GM12873 (cell line): ENCODE data around the gene STK38L.

Experiments
- TF ChIP-seq, protein P1 (sequence below): IDR thresholded peaks from 2 replicates; pipeline ENCODE4 v1.5.1; 2012; ENCODE audit warnings: low read depth, mild to moderate bottlenecking, moderate library complexity, low read length, control low read depth; ENCODE audit not compliant: insufficient read depth; ENCODE audit errors: missing control alignments

Gene STK38L

DNA sequence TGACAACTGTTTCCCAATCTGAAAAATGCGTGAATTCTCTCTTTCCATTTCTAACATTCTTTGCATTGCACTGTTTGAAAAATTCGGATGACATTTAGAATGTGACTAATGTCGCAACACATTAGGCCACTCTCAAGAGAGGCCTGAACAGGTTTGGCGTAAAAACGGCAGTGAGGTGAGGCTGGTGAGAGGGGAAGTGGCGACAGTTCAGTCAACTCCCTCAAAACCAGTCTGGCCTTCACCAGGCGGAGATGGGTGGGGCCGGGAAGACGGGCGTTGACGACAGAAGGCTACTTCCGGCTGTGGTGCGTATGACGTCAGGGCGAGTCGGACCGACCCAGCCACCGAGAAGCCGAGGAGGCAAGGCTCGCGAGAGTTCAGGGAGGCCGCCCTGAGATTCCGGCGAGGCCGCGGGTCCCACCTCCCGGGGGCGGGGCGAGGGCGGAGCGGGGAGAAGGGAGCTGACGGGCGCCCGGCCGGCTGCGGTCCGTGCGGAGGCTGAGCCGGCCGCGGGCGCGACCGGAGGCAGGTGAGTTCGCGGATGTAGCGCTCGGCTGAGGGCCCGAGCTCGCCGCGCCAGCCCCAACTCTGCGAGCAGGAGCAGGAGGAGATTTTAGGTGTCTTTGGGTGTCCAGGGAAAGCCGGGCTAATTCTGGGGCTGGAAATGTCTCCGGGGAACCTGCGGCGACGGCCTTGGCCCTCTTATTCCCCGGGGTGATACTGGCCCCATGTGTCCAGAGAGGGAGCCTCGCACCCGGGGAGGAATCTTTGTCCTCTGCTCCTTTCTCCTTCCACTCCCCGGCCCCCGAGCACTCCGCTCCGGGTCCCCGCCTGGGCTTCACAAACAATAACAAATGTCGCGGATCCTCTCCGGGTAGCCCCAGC, at the start of gene STK38L:
Gene STK38L (plus strand): TSS at position 483 of the 885 bp plus-strand sequence. CDS start 53,435 bp downstream, outside the sequence.
- TF ChIP-seq, protein P1, sequence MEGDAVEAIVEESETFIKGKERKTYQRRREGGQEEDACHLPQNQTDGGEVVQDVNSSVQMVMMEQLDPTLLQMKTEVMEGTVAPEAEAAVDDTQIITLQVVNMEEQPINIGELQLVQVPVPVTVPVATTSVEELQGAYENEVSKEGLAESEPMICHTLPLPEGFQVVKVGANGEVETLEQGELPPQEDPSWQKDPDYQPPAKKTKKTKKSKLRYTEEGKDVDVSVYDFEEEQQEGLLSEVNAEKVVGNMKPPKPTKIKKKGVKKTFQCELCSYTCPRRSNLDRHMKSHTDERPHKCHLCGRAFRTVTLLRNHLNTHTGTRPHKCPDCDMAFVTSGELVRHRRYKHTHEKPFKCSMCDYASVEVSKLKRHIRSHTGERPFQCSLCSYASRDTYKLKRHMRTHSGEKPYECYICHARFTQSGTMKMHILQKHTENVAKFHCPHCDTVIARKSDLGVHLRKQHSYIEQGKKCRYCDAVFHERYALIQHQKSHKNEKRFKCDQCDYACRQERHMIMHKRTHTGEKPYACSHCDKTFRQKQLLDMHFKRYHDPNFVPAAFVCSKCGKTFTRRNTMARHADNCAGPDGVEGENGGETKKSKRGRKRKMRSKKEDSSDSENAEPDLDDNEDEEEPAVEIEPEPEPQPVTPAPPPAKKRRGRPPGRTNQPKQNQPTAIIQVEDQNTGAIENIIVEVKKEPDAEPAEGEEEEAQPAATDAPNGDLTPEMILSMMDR: peak; percentile 32

DNA sequence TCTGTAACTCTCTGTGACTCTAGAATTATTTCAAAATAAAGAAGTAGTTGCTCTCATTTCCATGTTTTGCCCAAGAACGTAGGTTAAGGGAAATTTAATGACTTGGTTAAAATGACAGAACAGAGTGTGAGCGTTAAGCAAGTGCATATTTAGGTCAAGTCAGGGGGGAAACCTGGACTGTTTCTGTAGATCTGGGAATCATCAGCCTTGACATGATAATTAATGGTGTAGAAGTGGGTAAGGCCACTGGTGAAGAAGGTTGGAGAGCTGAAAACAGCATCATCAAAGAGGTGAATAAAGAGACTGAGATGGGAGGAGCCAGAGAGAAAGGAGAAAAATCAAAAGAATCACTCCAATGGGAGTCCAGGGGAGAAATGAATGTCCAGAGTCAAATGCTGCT, 49.4 kb upstream of the STK38L start:
- TF ChIP-seq, protein P1: no peak

DNA sequence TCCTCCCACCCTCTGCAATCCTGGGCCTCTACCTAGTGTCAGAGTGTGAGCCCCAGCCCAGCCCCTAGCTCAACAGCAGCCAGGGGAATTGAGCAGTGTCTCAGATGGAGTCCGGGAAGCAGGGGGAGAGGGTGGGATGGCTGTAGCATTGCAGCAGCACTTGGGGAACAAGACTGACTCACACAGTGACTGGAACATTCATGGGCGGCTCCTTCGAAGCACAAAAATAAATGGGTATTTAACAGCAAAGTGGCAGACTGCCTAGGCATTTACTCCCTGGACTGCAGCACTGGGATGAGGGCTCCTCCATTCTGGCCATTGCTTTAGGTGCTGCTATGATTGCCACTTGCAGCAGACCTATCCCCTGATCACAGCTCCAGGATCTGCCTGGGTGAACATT, 46.0 kb upstream of the STK38L start:
- TF ChIP-seq, protein P1: no peak

DNA sequence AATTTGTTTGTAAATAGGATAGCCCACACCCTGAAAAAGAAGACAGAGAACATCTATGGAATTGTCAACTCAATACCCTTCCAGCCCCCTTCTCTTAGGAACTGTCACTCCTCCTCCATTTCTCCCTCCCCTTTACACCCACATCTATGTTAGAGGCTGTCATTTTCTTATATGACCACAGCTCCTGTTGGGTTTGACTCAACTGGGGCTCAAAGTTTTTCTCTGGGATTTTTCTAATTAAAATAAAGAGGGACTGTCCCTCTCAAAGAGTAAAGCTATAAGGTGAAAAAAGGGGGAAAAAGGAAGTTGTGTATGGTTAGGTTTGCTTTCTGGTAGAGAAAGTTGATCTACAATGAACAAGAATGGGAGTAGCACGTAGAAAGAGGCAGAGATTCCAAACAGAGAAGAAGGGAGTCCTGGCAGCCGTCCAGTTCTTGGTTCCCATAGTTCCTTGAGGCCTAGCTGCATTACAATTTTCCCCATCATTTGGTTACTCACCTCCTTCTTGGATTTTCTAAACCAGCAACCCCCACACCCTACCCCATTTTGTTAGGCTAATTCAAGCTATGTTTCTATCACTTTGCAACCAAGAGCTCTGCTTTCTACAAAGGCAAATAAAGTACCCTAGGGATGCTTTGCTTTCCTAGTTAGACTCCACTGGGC, 44.3 kb upstream of the STK38L start:
- TF ChIP-seq, protein P1: no peak

DNA sequence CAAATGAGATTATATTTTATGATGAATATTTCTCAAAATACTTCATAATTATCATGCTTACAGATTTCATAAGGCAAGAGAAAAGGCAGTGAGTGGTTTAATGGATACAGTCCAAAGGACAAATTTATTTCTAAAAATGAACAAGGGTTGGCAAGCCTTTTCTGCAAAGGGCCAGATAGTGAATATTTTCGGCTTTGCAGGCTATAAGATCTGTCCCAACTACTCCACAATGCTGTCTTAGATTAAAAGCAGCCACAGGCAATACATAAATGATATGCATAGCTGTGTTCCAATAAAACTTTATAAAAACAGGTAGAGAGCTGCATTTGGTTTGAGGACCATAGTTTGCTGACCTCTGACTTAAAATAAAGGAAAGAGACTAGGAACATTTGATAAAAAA, 42.9 kb upstream of the STK38L start:
- TF ChIP-seq, protein P1: no peak

DNA sequence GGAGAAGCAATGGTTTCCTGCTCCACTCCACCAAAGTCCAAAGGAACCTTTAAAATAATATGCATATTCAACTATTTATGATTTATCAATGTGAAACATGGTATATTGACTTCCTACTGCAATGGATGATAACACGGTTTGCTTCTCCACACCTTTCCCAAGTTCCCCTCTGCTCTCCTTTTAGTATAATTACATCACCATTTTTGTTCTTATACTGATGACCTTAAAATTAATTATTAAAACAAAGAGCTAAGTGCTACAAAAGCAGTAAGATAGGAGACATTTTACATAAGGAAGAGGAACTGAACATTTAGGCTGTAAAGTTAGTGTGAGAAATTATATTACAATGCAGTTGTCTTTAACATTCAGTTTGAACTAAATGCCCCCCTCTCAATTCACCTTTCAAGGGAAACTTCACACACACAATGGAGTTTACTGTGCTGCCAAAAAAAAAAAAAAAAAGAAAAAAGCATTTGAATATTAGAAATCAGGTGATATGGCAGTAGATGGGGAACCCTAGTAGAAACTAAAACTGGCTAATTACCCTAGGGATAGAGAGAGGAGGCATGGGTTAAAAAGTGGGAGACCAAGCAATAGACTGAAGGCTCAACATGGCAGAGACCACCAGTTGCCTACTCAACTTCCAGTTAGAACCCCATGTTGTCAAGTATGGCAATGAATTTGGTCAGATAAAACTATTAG, 37.1 kb upstream of the STK38L start:
- TF ChIP-seq, protein P1: no peak
